GM12872 (cell line): ENCODE measurements around the gene LHPP.

Source experiments
- CTCF ChIP-seq: IDR thresholded peaks from 3 replicates; pipeline ENCODE4 v1.5.1; 2011; ENCODE audit warnings: low read depth, mild to moderate bottlenecking, low read length, moderate library complexity; ENCODE audit not compliant: insufficient read depth

Gene LHPP

GRCh38 chr10:124433461-124433860 lies 28.2 kb upstream of the LHPP start:
- TF ChIP-seq CTCF: no peak

- no peak for TF ChIP-seq CTCF
Measured at GRCh38 chr10:124436191-124436638, 25.4 kb upstream of the LHPP start.

GRCh38 chr10:124446830-124447750 lies 14.5 kb upstream of the LHPP start:
- no peak for TF ChIP-seq CTCF

- no peak for TF ChIP-seq CTCF
Measured at GRCh38 chr10:124447751-124448466, 13.7 kb upstream of the LHPP start.

GRCh38 chr10:124448696-124449169 lies 12.9 kb upstream of the LHPP start:
- no peak for TF ChIP-seq CTCF

GRCh38 chr10:124449170-124450011 lies 12.2 kb upstream of the LHPP start:
- TF ChIP-seq CTCF: no peak
